GM23338 (cell line): ENCODE results near the gene RPUSD1. TPM values are rescaled to one million over a fixed set of nuclear protein-coding genes. Genes with fewer than 3 reads are reported as not detected.

Experiments used
- ATAC-seq: fragments of 200-7000 bp; cut with Tn5 transposase; 3 replicates; pipeline ENCODE4 v1.9.1; 2020
- DNase-seq: peaks from one replicate; pipeline ENCODE4 v3.0.0-alpha.2; 2015; ENCODE audit warnings: low spot score
- H2AFZ ChIP-seq: fragments of 200-600 bp; sonication (generic); 2 replicates; pipeline ENCODE4 v1.8.0; 2016; ENCODE audit warnings: antibody characterized with exemption, mild to moderate bottlenecking, moderate library complexity
- H3F3A ChIP-seq: fragments of 200-600 bp; sonication (generic); replicated peaks from 2 replicates; pipeline ENCODE4 v1.8.0; 2017; ENCODE audit warnings: antibody characterized with exemption, mixed run types, low read depth
- H3K27ac ChIP-seq: fragments of 200-600 bp; sonication (generic); 2 replicates; pipeline ENCODE4 v1.6.1; 2016; ENCODE audit warnings: low read depth
- H3K27me3 ChIP-seq: fragments of 200-600 bp; sonication (generic); 2 replicates; pipeline ENCODE4 v1.8.0; 2016; ENCODE audit warnings: mild to moderate bottlenecking, mixed run types, moderate library complexity; ENCODE audit not compliant: insufficient read depth
- H3K36me3 ChIP-seq: fragments of 200-600 bp; sonication (generic); 2 replicates; pipeline ENCODE4 v1.8.0; 2016; ENCODE audit warnings: mild to moderate bottlenecking; ENCODE audit not compliant: insufficient read depth
- H3K4me1 ChIP-seq: fragments of 200-600 bp; sonication (generic); 2 replicates; pipeline ENCODE4 v1.8.0; 2016; ENCODE audit warnings: mild to moderate bottlenecking, moderate library complexity; ENCODE audit not compliant: insufficient read depth
- H3K4me2 ChIP-seq: fragments of 200-600 bp; sonication (generic); 2 replicates; pipeline ENCODE4 v1.7.1; 2017; ENCODE audit warnings: mixed run types
- H3K4me3 ChIP-seq: fragments of 200-600 bp; sonication (generic); 2 replicates; pipeline ENCODE4 v1.6.1; 2016; ENCODE audit warnings: mixed run types
- H3K79me2 ChIP-seq: fragments of 200-600 bp; sonication (generic); replicated peaks from 2 replicates; pipeline ENCODE4 v1.8.0; 2017; ENCODE audit warnings: mild to moderate bottlenecking; ENCODE audit not compliant: insufficient read depth
- H3K9me2 ChIP-seq: fragments of 200-600 bp; sonication (generic); 2 replicates; pipeline ENCODE4 v1.8.0; 2017; ENCODE audit not compliant: insufficient read depth
- H4K20me1 ChIP-seq: fragments of 200-600 bp; sonication (generic); replicated peaks from 2 replicates; pipeline ENCODE4 v1.8.0; 2017; ENCODE audit warnings: mild to moderate bottlenecking; ENCODE audit not compliant: insufficient read depth
- H3K27ac Mint-ChIP-seq: 2 replicates; pipeline ENCODE4 v1.8.0; 2020; ENCODE audit warnings: inconsistent platforms, mild to moderate bottlenecking, moderate library complexity, mixed read lengths
- H3K27me3 Mint-ChIP-seq: 3 replicates; pipeline ENCODE4 v1.8.0; 2022; ENCODE audit warnings: low read depth, mild to moderate bottlenecking, moderate library complexity, mixed read lengths, inconsistent platforms; ENCODE audit not compliant: insufficient read depth, poor library complexity
- H3K36me3 Mint-ChIP-seq: 3 replicates; pipeline ENCODE4 v1.8.0; 2021; ENCODE audit warnings: low read depth, mild to moderate bottlenecking, inconsistent platforms, moderate library complexity, mixed read lengths
- H3K4me1 Mint-ChIP-seq: 3 replicates; pipeline ENCODE4 v1.8.0; 2020; ENCODE audit warnings: mild to moderate bottlenecking, inconsistent platforms, mixed read lengths
- H3K4me3 Mint-ChIP-seq: 3 replicates; pipeline ENCODE4 v1.8.0; 2021; ENCODE audit warnings: moderate library complexity, mild to moderate bottlenecking, inconsistent platforms, mixed read lengths
- H3K9me3 Mint-ChIP-seq: 3 replicates; pipeline ENCODE4 v1.8.0; 2020; ENCODE audit warnings: moderate library complexity, mild to moderate bottlenecking, inconsistent platforms, mixed read lengths
- CREB1 ChIP-seq: fragments of 250-450 bp; sonication (Bioruptor Pico); IDR thresholded peaks from 2 replicates; pipeline ENCODE4 v1.5.0; 2020; ENCODE audit warnings: low read depth, mild to moderate bottlenecking, moderate library complexity
- EZH2 ChIP-seq: fragments of 200-600 bp; sonication (generic); IDR thresholded peaks from one replicate; pipeline ENCODE4 v1.8.0; 2017; ENCODE audit warnings: antibody characterized with exemption, mild to moderate bottlenecking, low read depth; ENCODE audit not compliant: unreplicated experiment
- EZH2phosphoT487 ChIP-seq: fragments of 200-600 bp; sonication (generic); IDR thresholded peaks from one replicate; pipeline ENCODE4 v1.8.1; 2018; ENCODE audit warnings: antibody characterized with exemption; ENCODE audit not compliant: unreplicated experiment
- JUNB ChIP-seq: IDR thresholded peaks from one replicate; pipeline ENCODE4 v1.6.1; 2016; ENCODE audit warnings: antibody characterized with exemption; ENCODE audit not compliant: unreplicated experiment
- NANOG ChIP-seq: IDR thresholded peaks from 2 replicates; pipeline ENCODE4 v1.6.1; 2016; ENCODE audit warnings: antibody characterized with exemption, borderline replicate concordance
- POLR2AphosphoS5 ChIP-seq: IDR thresholded peaks from 2 replicates; pipeline ENCODE4 v1.6.1; 2016; ENCODE audit warnings: antibody characterized with exemption, low read depth
- STAT1 ChIP-seq: IDR thresholded peaks from one replicate; pipeline ENCODE4 v1.6.1; 2016; ENCODE audit warnings: antibody characterized with exemption; ENCODE audit not compliant: unreplicated experiment
- ZNF114 ChIP-seq: fragments of 250-450 bp; sonication (Bioruptor Pico); IDR thresholded peaks from 2 replicates; pipeline ENCODE4 v1.5.0; 2020; ENCODE audit warnings: mild to moderate bottlenecking, moderate library complexity
- ZNF331 ChIP-seq: fragments of 250-450 bp; sonication (Bioruptor Pico); IDR thresholded peaks from 2 replicates; pipeline ENCODE4 v1.5.0; 2020; ENCODE audit warnings: low read depth, mild to moderate bottlenecking, moderate library complexity
- ZNF462 ChIP-seq: fragments of 250-450 bp; sonication (Bioruptor Pico); IDR thresholded peaks from 2 replicates; pipeline ENCODE4 v1.5.0; 2020; ENCODE audit warnings: mild to moderate bottlenecking, moderate library complexity
- polyA plus RNA-seq: library from polyadenylated mRNA; unstranded; fragments of >200 nt; fragmentation: Nextera tagmentation; extraction: Ambion mirVana; gene quantifications from 2 replicates; pipeline ENCODE4 v1.2.1, GENCODE V29; 2016
- total RNA-seq: library from RNA; depleted of rRNA; stranded (reverse); fragments of >200 nt; shearing (Covaris generic); gene quantifications from 2 replicates; pipeline ENCODE4 v1.2.3, GENCODE V29; 2014
- TF ChIP-seq, protein P1 (sequence below): IDR thresholded peaks from one replicate; pipeline ENCODE4 v1.6.1; 2018; ENCODE audit warnings: antibody characterized with exemption; ENCODE audit not compliant: unreplicated experiment
- TF ChIP-seq, protein P2 (sequence below): IDR thresholded peaks from 2 replicates; pipeline ENCODE4 v1.6.1; 2016; ENCODE audit warnings: antibody characterized with exemption
- TF ChIP-seq, protein P3 (sequence below), 2 experiments: fragments of 200-600 bp in 1 of 2; sonication (generic) in 1 of 2; conservative IDR thresholded peaks; 2 replicates each; pipeline versions ENCODE4 v1.5.1 to v1.6.1; 2016 to 2017; ENCODE audit warnings: antibody characterized with exemption in 2 of 2, low read depth in 2 of 2, mild to moderate bottlenecking in 2 of 2, moderate library complexity in 1 of 2

RPUSD1 gene
- total and polyA plus RNA-seq, 2 experiments from 2014 or later: 19.1 to 79.5 TPM

DNA sequence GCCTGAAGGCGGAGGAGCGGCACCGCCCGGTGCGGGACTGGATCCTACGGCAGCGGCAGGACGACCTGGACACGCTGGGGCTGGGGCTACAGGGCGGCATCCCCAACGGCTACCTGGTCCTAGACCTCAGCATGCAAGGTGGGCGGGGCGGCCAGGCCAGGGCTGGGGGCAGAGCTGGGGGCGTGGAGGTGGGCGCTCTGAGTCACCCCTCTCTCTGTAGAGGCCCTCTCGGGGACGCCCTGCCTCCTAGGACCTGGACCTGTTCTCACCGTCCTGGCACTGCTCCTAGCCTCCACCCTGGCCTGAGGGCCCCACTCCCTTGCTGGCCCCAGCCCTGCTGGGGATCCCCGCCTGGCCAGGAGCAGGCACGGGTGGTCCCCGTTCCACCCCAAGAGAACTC is 19.8 kb downstream of the RPUSD1 start:
- Mint-ChIP-seq H3K27me3 (peaks cover 10% of the 10 kb centered on the region), H3K9me3 (no peaks in the 10 kb centered on the region), H3K4me1 (no peaks in the 10 kb centered on the region; the same call in 2 of the 3 replicates), H3K36me3 (no peaks in the 10 kb centered on the region), H3K4me3 (no peak overlapping the region), H3K27ac (no peak overlapping the region)
- peak; percentile 19 for ATAC-seq
- no peaks in the 10 kb centered on the region for H4K20me1 ChIP-seq
- 0 out of 2 replicates have a peak, but pooled peaks cover 3% of the 10 kb centered on the region for H3F3A ChIP-seq
- DNase-seq: no peak
- no peak overlapping the region for H2AFZ ChIP-seq
- H3K79me2 ChIP-seq: no peaks in the 10 kb centered on the region
- H3K4me1 ChIP-seq: no peaks in the 10 kb centered on the region
- no peaks in the 10 kb centered on the region for H3K36me3 ChIP-seq
- H3K27me3 ChIP-seq: no peaks in the 10 kb centered on the region
- TF ChIP-seq ZNF114 (CRISPR knock-in tag) (no peak), ZNF331 (CRISPR knock-in tag) (no peak), EZH2phosphoT487 (no peak), POLR2AphosphoS5 (no peak), CREB1 (no peak), STAT1 (no peak), JUNB (no peak), ZNF462 (CRISPR knock-in tag) (no peak), EZH2 (no peak), NANOG (no peak)
- TF ChIP-seq, protein P1, sequence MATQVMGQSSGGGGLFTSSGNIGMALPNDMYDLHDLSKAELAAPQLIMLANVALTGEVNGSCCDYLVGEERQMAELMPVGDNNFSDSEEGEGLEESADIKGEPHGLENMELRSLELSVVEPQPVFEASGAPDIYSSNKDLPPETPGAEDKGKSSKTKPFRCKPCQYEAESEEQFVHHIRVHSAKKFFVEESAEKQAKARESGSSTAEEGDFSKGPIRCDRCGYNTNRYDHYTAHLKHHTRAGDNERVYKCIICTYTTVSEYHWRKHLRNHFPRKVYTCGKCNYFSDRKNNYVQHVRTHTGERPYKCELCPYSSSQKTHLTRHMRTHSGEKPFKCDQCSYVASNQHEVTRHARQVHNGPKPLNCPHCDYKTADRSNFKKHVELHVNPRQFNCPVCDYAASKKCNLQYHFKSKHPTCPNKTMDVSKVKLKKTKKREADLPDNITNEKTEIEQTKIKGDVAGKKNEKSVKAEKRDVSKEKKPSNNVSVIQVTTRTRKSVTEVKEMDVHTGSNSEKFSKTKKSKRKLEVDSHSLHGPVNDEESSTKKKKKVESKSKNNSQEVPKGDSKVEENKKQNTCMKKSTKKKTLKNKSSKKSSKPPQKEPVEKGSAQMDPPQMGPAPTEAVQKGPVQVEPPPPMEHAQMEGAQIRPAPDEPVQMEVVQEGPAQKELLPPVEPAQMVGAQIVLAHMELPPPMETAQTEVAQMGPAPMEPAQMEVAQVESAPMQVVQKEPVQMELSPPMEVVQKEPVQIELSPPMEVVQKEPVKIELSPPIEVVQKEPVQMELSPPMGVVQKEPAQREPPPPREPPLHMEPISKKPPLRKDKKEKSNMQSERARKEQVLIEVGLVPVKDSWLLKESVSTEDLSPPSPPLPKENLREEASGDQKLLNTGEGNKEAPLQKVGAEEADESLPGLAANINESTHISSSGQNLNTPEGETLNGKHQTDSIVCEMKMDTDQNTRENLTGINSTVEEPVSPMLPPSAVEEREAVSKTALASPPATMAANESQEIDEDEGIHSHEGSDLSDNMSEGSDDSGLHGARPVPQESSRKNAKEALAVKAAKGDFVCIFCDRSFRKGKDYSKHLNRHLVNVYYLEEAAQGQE: no peak
- TF ChIP-seq, protein P2, sequence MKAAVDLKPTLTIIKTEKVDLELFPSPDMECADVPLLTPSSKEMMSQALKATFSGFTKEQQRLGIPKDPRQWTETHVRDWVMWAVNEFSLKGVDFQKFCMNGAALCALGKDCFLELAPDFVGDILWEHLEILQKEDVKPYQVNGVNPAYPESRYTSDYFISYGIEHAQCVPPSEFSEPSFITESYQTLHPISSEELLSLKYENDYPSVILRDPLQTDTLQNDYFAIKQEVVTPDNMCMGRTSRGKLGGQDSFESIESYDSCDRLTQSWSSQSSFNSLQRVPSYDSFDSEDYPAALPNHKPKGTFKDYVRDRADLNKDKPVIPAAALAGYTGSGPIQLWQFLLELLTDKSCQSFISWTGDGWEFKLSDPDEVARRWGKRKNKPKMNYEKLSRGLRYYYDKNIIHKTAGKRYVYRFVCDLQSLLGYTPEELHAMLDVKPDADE: no peak
- TF ChIP-seq, protein P3, sequence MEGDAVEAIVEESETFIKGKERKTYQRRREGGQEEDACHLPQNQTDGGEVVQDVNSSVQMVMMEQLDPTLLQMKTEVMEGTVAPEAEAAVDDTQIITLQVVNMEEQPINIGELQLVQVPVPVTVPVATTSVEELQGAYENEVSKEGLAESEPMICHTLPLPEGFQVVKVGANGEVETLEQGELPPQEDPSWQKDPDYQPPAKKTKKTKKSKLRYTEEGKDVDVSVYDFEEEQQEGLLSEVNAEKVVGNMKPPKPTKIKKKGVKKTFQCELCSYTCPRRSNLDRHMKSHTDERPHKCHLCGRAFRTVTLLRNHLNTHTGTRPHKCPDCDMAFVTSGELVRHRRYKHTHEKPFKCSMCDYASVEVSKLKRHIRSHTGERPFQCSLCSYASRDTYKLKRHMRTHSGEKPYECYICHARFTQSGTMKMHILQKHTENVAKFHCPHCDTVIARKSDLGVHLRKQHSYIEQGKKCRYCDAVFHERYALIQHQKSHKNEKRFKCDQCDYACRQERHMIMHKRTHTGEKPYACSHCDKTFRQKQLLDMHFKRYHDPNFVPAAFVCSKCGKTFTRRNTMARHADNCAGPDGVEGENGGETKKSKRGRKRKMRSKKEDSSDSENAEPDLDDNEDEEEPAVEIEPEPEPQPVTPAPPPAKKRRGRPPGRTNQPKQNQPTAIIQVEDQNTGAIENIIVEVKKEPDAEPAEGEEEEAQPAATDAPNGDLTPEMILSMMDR (conservative IDR thresholded peaks at IDR 0.05; ENCODE audit: low read depth in 2 of 2): no peak
- H3K27ac ChIP-seq: no peak overlapping the region
- no peak overlapping the region for H3K4me2 ChIP-seq
- no peak overlapping the region for H3K4me3 ChIP-seq
- no peaks in the 10 kb centered on the region for H3K9me2 ChIP-seq
